ENCODE results near the gene MPND.
"Not testable (repeated sequence)": the region's sequence is repeated elsewhere in the genome, so short reads cannot be mapped to it uniquely, and the experiment has no call there.

The MPND gene

DNA sequence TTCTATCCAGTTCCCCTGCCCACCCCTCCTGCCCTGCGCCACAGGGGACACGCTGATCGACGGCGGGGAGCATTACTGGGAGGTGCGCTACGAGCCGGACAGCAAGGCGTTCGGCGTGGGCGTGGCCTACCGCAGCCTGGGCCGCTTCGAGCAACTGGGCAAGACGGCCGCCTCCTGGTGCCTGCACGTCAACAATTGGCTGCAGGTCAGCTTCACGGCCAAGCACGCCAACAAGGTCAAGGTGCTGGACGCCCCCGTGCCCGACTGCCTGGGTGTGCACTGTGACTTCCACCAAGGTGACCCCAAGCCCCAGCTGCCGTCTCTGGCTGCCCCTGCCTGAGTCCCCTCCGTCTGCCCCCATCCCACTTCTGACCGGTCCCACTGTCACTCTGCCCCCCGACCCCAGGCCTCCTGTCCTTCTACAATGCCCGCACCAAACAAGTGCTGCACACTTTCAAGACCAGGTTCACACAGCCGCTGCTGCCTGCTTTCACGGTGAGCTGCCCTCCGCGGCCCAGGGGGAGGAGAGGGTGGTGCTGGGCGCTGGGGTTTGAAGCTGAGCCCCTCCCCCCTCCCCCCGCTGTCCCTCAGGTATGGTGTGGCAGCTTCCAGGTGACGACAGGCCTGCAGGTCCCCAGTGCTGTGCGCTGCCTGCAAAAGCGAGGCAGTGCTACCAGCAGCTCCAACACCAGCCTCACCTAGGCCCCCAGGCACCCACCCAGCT is 20.3 kb upstream of the MPND start:
- DNase-seq = no peak

GRCh38 chr19:4323692-4324091 is 19.7 kb upstream of the MPND start:
- DNase-seq = no peak

GRCh38 chr19:4324228-4324627 is 19.1 kb upstream of the MPND start:
- no peak for DNase-seq

- DNase-seq = no peak
Observed at GRCh38 chr19:4326215-4326836, 17.0 kb upstream of the MPND start.

GRCh38 chr19:4326837-4327251 is 16.5 kb upstream of the MPND start:
- no peak for DNase-seq

DNA sequence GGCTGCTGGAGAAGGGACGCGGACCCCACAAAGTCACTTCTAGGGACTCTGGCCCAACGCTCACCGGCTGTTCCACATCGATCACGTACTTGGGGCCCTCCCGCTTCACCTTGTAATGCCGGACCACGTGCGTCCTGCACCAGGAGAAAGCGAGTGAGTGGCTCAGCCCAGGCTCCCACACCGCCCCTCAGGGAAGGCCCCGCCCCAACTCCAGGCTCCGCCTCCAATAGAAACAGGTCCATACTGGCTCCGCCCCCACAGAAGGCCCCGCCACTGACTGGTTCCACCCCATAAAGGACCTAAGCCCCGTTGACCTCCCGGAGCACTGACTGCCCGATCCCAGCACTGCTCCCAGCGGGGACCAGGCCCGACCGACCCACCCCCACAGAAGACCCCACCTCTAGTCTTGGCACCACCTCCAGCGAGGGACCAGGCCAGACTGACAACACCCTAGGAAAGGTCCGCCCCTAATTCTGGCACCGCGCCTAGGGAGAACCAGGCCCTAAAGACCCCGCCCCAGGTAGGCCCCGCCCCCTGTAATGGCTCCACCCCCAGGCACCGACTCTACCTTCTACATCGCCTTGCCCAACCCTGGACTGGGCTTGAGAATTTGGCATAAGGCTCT is 16.0 kb upstream of the MPND start:
- no peak for DNase-seq

DNA sequence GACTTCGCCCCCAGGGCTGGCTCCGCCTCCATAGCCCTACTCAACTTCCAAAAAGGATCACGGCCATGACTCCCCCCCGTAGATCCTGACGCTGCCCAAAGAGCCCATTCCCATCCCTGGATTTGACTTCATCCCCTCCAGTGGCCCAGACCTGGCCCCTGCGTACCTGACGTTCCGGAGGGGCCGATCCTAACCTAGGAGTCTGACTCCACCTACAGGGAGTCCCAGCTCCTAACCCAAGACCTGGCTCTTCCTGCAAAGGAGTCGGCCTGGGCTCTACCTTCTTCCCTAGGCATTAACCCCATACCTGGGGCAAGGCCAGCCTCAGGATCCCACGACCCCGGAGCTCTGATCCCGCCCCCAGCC is 15.5 kb upstream of the MPND start:
- DNase-seq = no peak

DNA sequence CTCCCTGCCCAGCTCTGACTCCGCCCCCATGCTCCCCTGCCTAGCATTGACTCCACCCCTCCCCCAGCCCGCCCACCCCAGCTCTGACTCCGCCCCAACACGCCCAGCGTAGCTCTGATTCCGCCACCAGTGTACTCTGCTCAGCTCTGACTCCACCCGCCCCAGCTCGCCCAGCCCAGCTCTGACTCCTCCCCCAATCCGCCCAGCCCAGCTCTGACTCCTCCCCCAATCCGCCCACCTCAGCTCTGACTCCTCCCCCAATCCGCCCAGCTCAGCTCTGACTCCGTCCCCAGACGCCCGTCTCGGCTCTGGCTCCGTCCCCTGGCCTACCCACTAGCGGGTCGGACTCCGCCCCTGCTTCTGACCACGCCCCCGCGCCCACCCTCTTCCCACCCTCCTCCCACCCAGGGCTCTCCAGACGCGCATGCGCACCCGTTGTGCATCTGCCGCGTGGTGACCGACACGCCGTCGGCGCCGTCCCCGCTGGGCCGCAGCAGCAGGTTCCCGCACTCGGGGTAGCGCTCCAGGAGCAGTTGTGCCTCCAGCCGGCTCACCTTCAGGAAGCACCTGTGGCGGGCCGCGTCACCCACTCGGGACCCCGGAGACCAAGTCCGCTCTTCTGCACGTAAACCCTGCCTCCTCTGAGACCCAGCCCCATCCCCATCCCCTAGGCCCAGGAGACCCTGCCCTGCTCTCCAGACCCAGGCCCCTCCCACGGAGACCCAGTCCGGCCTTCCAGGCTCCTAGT is 14.9 kb upstream of the MPND start:
- peak; percentile 40 for DNase-seq

GRCh38 chr19:4328991-4329681 is 14.2 kb upstream of the MPND start:
- DNase-seq = not testable (repeated sequence)

DNA sequence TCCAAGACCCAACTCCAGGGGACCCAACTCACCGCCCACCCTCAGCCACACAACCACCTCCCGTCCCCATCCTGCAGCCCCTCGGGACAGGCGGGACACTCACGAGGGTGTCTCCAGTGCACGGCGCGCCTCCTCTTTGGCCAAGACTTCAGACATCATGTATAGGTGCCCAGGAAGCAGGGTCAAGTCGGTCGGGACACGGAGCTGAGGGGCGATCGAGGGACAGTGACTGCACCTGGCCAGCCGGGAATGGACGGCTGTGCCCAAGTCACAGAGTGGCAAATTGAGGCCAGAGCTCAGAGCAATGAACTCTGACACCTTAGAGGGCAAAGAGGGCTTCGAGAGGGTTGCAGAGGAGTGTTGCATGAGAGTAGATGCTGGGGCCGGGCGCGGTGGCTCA is 13.5 kb upstream of the MPND start:
- DNase-seq = no peak

- DNase-seq = no peak
Observed at GRCh38 chr19:4334929-4335570, 8.3 kb upstream of the MPND start.

DNA sequence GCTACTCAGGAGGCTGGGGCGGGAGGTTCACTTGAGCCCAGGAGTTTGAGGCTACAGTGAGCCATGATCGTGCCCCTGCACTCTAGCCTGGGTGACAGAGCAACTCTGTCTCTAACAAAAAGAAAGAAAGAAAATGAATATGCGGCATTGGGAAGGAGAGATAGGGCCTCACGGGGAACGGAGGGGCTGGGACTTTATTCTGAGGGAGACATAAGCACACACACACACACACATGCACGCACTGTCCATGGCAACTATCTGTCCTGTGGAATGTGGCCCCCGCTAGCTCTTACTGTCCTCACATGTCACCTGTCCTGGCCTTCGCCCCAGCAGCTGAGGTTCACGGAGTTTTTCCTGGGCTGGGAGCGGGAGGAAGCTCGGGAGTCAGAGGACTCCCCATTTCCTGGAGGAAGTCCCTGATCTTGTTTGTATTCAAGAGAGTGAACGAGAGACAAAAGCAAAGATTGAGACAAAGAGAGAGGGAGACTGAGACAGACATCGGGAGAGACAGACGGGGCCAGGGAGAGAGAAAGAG is 5.4 kb upstream of the MPND start:
- peak; percentile 50 for DNase-seq

DNA sequence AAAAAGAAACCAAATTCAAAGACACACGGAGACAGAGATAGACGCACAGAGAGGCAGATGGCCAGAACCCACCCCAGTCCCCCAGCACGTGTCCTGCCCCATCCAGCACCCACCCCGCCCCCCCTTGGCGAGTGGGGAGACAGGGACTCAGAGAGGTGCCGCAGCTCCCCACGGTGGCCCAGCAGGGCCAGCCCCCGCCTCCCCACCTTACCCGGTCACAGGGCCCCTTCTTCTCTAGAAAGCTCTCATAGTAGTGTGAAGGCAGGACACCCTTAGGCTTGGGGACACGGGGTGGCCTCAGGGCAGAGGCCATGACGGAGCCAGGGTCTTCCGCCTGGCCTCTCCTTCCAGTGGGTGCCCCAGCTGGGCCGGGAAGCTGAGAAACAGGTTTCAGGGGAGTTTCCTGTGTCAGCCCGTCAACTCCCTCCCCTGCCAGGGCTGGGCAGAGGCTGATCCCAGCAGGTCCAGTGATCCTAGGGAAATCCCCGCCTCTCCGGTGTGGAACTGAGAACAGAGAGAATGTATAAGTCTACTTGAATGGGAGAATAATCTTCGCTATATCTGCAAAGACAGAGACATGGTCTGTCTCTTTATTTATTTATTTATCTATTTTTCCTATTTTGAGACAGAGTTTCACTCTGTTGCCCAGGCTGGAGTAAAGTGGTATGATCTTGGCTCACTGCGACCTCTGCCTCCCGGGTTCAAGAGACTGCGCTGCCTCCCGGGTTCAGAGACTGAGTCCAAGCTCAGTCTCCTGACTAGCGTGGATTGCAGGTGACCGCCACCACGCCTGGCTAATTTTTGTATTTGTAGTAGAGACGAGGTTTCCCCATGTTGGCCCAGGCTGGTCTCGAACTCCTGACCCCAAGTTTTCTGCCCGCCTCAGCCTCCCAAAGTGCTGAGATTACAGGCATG is 4.7 kb upstream of the MPND start, which contains the start of gene STAP2:
Gene STAP2 (minus strand): TSS at position 387 of the 915 bp plus-strand sequence. CDS start 74 bp downstream, at position 313.
- DNase-seq = peak; percentile 78

DNA sequence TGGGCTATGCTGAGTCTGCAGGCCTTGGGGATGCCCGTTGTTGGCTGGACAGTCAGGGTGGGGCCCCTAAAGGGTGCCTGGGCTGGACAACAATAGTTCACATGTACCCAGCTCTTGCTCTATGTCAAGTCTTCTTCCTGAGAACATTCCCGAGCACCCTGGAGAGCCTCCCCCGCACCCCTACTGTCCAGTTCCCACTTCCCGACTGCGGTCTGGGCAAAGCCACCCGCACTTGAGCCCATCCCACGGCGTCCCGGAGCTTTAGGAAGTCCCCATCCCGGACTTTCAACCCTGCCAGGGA is 1.1 kb upstream of the MPND start:
- no peak for DNase-seq

DNA sequence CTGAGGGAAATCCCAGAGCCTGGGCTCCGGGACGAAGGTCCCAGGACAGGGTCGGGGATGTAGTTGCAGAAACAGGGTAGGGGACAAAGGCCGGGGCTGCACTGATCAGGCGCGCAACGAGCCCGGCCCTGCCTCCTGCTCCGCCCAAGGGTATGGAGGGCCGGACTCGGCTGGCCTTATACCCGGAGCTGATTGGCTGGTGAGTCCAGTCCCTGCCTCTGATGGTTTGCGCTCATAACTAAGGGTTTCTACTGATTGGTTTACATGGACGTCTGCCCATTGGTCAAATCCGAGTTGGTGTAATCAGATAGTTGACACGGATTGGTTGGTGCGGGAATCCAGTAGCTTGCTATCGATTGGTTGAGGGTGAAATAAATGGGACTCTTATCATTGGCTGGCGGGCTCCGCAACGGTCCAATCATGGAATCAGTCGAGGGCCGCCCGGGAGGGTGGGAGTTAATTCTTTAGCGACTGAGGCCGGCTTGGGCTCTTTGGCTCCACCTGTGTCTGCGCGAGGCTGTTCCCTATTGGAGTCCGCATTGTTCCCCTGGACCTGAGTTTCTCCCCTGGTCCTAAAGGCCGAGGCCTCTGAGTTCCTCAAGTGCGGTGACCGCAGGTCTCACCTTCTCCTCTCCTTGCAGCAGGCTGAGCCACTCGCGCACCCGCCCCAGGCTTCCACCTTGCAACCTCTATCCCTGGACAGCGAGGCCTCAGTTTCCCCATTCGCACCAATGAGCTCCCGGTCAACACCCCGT is 570 bp upstream of the MPND start:
- DNase-seq = peak; percentile 100

GRCh38 chr19:4345342-4346019 is 2.1 kb downstream of the MPND start:
- DNase-seq = no peak

DNA sequence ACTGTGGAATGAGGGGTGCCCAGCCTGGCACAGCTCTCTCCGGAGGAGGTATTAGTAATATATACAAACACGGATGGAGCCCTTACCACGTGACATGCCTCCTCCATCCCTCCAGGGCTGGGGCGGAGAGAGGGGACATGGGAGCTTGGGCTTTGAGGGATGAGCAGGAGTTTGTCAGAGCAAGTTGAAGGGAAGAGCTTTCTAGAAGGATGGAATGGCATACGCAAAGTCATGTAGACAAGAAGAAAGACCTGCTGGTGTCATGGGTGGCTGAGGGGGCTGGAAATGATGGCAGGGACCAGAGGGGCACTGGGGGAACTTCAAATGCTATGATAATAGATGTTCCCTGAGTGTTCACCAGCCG is 2.6 kb downstream of the MPND start:
- DNase-seq = no peak

GRCh38 chr19:4347521-4347920 is 4.2 kb downstream of the MPND start:
- no peak for DNase-seq

DNA sequence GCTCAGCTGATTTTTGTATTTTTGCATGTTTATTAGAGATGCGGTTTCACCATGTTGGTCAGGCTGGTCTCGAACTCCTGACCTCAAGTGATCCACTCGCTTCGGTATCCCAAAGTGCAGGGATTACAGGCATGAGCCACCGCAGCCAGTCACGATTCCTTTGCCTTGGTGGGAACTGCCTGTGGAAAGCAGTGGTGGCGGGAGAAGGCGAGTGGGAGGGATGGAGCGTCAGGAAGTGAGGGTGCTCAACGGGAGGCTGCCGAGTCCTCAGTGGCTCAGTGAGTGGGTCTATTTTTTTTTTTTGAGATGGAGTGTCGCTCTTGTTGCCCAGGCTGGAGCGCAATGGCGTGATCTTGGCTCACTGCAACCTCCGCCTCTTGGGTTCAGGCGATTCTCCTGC is 5.9 kb downstream of the MPND start:
- not testable (repeated sequence) for DNase-seq

- DNase-seq = no peak
Observed at GRCh38 chr19:4350111-4350510, 6.7 kb downstream of the MPND start.

Measured in NCI-H510A treated with DMSO at 0.1 percent for 48 hours (cell line).